ENCODE results near the gene PTPA.

Gene PTPA

GRCh38 chr9:129110740-129111527 lies at the start of gene PTPA, which contains the start of gene CRAT:
TSS of gene PTPA (plus strand) at chr9:129111415. CDS start at chr9:129111601, 186 bp downstream.
TSS of gene CRAT (minus strand) at chr9:129110793. CDS start at chr9:129110509, 284 bp downstream.
- peak; percentile 98 for DNase-seq

GRCh38 chr9:129063061-129063460 lies 48.2 kb upstream of the PTPA start:
- no peak for DNase-seq

GRCh38 chr9:129064499-129064908 lies 46.7 kb upstream of the PTPA start:
- no peak for DNase-seq

- no peak for DNase-seq
These were observed 43.1 kb upstream of the PTPA start for GRCh38 chr9:129068110-129068509.

- DNase-seq: peak; percentile 86
These were observed 42.0 kb upstream of the PTPA start for GRCh38 chr9:129068990-129069861.

- no peak for DNase-seq
These were observed 41.2 kb upstream of the PTPA start for GRCh38 chr9:129069862-129070641.

GRCh38 chr9:129070696-129071525 lies 40.3 kb upstream of the PTPA start:
- DNase-seq: no peak

- DNase-seq: no peak
These were observed 39.6 kb upstream of the PTPA start for GRCh38 chr9:129071526-129072126.

GRCh38 chr9:129072171-129072570 lies 39.0 kb upstream of the PTPA start:
- no peak for DNase-seq

GRCh38 chr9:129073404-129073803 lies 37.8 kb upstream of the PTPA start:
- no peak for DNase-seq

GRCh38 chr9:129074106-129074505 lies 37.1 kb upstream of the PTPA start:
- no peak for DNase-seq

GRCh38 chr9:129075996-129076639 lies 35.1 kb upstream of the PTPA start:
- no peak for DNase-seq

GRCh38 chr9:129076640-129077037 lies 34.6 kb upstream of the PTPA start:
- no peak for DNase-seq

GRCh38 chr9:129077236-129077635 lies 34.0 kb upstream of the PTPA start:
- no peak for DNase-seq

GRCh38 chr9:129078691-129079503 lies 32.3 kb upstream of the PTPA start:
- DNase-seq: no peak

GRCh38 chr9:129079829-129080228 lies 31.4 kb upstream of the PTPA start:
- no peak for DNase-seq

- no peak for DNase-seq
These were observed 31.0 kb upstream of the PTPA start for GRCh38 chr9:129080298-129080600.

- peak; percentile 99 for DNase-seq
These were observed 30.4 kb upstream of the PTPA start, which contains the start of gene DOLPP1 for GRCh38 chr9:129080601-129081387. TSS of gene DOLPP1 (plus strand) at chr9:129081111. CDS start at chr9:129081132, 21 bp downstream.

GRCh38 chr9:129081388-129081904 lies 29.8 kb upstream of the PTPA start:
- no peak for DNase-seq
